A549 treated with AZD9567 at 1 μM for 4 hours (cell line): ENCODE data around the gene RPS5. TPM values are rescaled to one million over a fixed set of nuclear protein-coding genes. Genes with fewer than 3 reads are reported as not detected.

Source experiments
- total RNA-seq: library from RNA; stranded (reverse); fragments of 200-300 nt; extraction: Qiagen RNA extraction; gene quantifications from 5 replicates; pipeline ENCODE4 v1.2.3, GENCODE V29; 2022; ENCODE audit not compliant: insufficient read depth

Gene RPS5
- total RNA-seq, result 2,020 to 2,699 TPM (median 2,590 TPM) in 5 replicates

GRCh38 chr19:58386576-58387337, at the start of gene RPS5:
TSS of gene RPS5 (plus strand) at chr19:58387269. CDS start at chr19:58388138, 869 bp downstream.

GRCh38 chr19:58352760-58353671, 34.1 kb upstream of the RPS5 start, which contains the start of gene A1BG:
TSS of gene A1BG (minus strand) at chr19:58353492. CDS start at chr19:58353437, 55 bp downstream.

GRCh38 chr19:58362272-58362994, 24.6 kb upstream of the RPS5 start, which contains the start of gene ZNF497:
TSS of gene ZNF497 (minus strand) at chr19:58362751. CDS start at chr19:58357635, 5,116 bp downstream.

GRCh38 chr19:58380662-58381459, 6.2 kb upstream of the RPS5 start, which contains the start of gene ZNF837:
TSS of gene ZNF837 (minus strand) at chr19:58381030. CDS start at chr19:58369332, 11,698 bp downstream.

GRCh38 chr19:58395220-58395978, 8.3 kb downstream of the RPS5 start, which contains the start of gene RNF225:
TSS of gene RNF225 (plus strand) at chr19:58395656. CDS start at chr19:58396090, 434 bp downstream.

GRCh38 chr19:58408152-58409009, 21.3 kb downstream of the RPS5 start, which contains the start of gene ZNF584:
TSS of gene ZNF584 (plus strand) at chr19:58408649. CDS start at chr19:58409148, 499 bp downstream.

GRCh38 chr19:58439576-58440554, 52.8 kb downstream of the RPS5 start, which contains the start of gene ZNF132:
TSS of gene ZNF132 (minus strand) at chr19:58440153. CDS start at chr19:58439821, 332 bp downstream.

Other genes starting within 250 kb of the RPS5 start
- gene ZNF329, start 236.5 kb upstream of the RPS5 start, total RNA-seq, result 2.5 to 3.1 TPM (median 2.9 TPM) in 5 replicates
- 13.4 to 14.8 TPM (median 13.9 TPM) in 5 replicates for gene ZNF274, start 204.2 kb upstream of the RPS5 start, total RNA-seq
- 9.5 to 21.0 TPM (median 18.5 TPM) in 5 replicates for gene ZNF544, start 158.4 kb upstream of the RPS5 start, total RNA-seq
- 0.81 to 1.6 TPM (median 1.0 TPM) in 5 replicates for gene ZNF8, start 108.3 kb upstream of the RPS5 start, total RNA-seq
- 93.1 to 105 TPM (median 103 TPM) in 5 replicates for gene ERVK3-1, start 81.9 kb upstream of the RPS5 start, total RNA-seq
- 2.4 to 3.1 TPM (median 2.6 TPM) in 5 replicates for gene ZSCAN22, start 60.3 kb upstream of the RPS5 start, total RNA-seq
- 10.8 to 14.5 TPM (median 13.4 TPM) in 5 replicates for gene A1BG, start 33.8 kb upstream of the RPS5 start, total RNA-seq
- gene ZNF497, start 24.5 kb upstream of the RPS5 start, total RNA-seq, result 1.2 to 1.5 TPM (median 1.4 TPM) in 4 of 5 replicates, not detected in the other
- gene ZNF837, start 6.2 kb upstream of the RPS5 start, total RNA-seq, result 1.0 to 2.0 TPM (median 1.6 TPM) in 5 replicates
- gene RNF225, start 8.4 kb downstream of the RPS5 start, total RNA-seq, result 0.10 to 0.24 TPM in 2 of 5 replicates, not detected in the others
- 18.6 to 21.4 TPM (median 20.5 TPM) in 5 replicates for gene ZNF584, start 21.4 kb downstream of the RPS5 start, total RNA-seq
- 0.08 to 0.12 TPM (median 0.09 TPM) in 4 of 5 replicates, not detected in the other for gene ZNF132, start 52.9 kb downstream of the RPS5 start, total RNA-seq
- 5.8 to 7.1 TPM (median 6.2 TPM) in 5 replicates for gene ZNF324B, start 64.4 kb downstream of the RPS5 start, total RNA-seq
- 5.8 to 12.1 TPM (median 10.4 TPM) in 5 replicates for gene ZNF324, start 79.8 kb downstream of the RPS5 start, total RNA-seq
- gene ZNF446, start 89.1 kb downstream of the RPS5 start, total RNA-seq, result 7.8 to 13.1 TPM (median 12.7 TPM) in 5 replicates
- 27.6 to 32.4 TPM (median 31.5 TPM) in 5 replicates for gene SLC27A5, start 124.7 kb downstream of the RPS5 start, total RNA-seq
- 12.8 to 19.5 TPM (median 19.0 TPM) in 5 replicates for gene ZBTB45, start 132.5 kb downstream of the RPS5 start, total RNA-seq
- 709 to 983 TPM (median 807 TPM) in 5 replicates for gene TRIM28, start 156.8 kb downstream of the RPS5 start, total RNA-seq
- gene CHMP2A, start 167.8 kb downstream of the RPS5 start, total RNA-seq, result 170 to 217 TPM (median 191 TPM) in 5 replicates
- 127 to 145 TPM (median 135 TPM) in 5 replicates for gene UBE2M, start 171.3 kb downstream of the RPS5 start, total RNA-seq
- 10.1 to 16.7 TPM (median 16.7 TPM) in 5 replicates for gene MZF1, start 186.1 kb downstream of the RPS5 start, total RNA-seq